ENCODE measurements around the gene BCR.
A peak's percentile ranks its signal among the peaks of the same experiment; 100 is the strongest.

BCR gene

GRCh38 chr22:23196165-23196564 lies 15.9 kb downstream of the BCR start:
- DNase-seq (ENCODE audit: low read depth, low spot score): no peak

- DNase-seq (ENCODE audit: low read depth, low spot score): no peak
Observed at GRCh38 chr22:23197836-23198235, 17.5 kb downstream of the BCR start.

GRCh38 chr22:23199159-23199558 lies 18.9 kb downstream of the BCR start:
- peak; percentile 58 for DNase-seq (ENCODE audit: low read depth, low spot score)

- DNase-seq (ENCODE audit: low read depth, low spot score): no peak
Observed at GRCh38 chr22:23200898-23201297, 20.6 kb downstream of the BCR start.

- DNase-seq (ENCODE audit: low read depth, low spot score): no peak
Observed at GRCh38 chr22:23202812-23203451, 22.6 kb downstream of the BCR start.

GRCh38 chr22:23203452-23204124 lies 23.3 kb downstream of the BCR start:
- no peak for DNase-seq (ENCODE audit: low read depth, low spot score)

GRCh38 chr22:23204125-23204488 lies 23.8 kb downstream of the BCR start:
- DNase-seq (ENCODE audit: low read depth, low spot score): no peak

- no peak for DNase-seq (ENCODE audit: low read depth, low spot score)
Observed at GRCh38 chr22:23204541-23205157, 24.3 kb downstream of the BCR start.

- no peak for DNase-seq (ENCODE audit: low read depth, low spot score)
Observed at GRCh38 chr22:23205339-23206049, 25.2 kb downstream of the BCR start.

GRCh38 chr22:23206915-23207314 lies 26.6 kb downstream of the BCR start:
- DNase-seq (ENCODE audit: low read depth, low spot score): no peak

GRCh38 chr22:23207729-23208393 lies 27.6 kb downstream of the BCR start:
- no peak for DNase-seq (ENCODE audit: low read depth, low spot score)

- DNase-seq (ENCODE audit: low read depth, low spot score): no peak
Observed at GRCh38 chr22:23210428-23211170, 30.3 kb downstream of the BCR start.

- DNase-seq (ENCODE audit: low read depth, low spot score): no peak
Observed at GRCh38 chr22:23211622-23212021, 31.3 kb downstream of the BCR start.

- no peak for DNase-seq (ENCODE audit: low read depth, low spot score)
Observed at GRCh38 chr22:23212061-23213021, 32.0 kb downstream of the BCR start.

- no peak for DNase-seq (ENCODE audit: low read depth, low spot score)
Observed at GRCh38 chr22:23213022-23213555, 32.8 kb downstream of the BCR start.

- no peak for DNase-seq (ENCODE audit: low read depth, low spot score)
Observed at GRCh38 chr22:23213581-23214334, 33.4 kb downstream of the BCR start.

- no peak for DNase-seq (ENCODE audit: low read depth, low spot score)
Observed at GRCh38 chr22:23214398-23214797, 34.1 kb downstream of the BCR start.

GRCh38 chr22:23215294-23216241 lies 35.3 kb downstream of the BCR start:
- no peak for DNase-seq (ENCODE audit: low read depth, low spot score)
